ENCODE measurements around the gene PVRIG.
"Not testable (repeated sequence)": the region's sequence is repeated elsewhere in the genome, so short reads cannot be mapped to it uniquely, and the experiment has no call there.

PVRIG gene

DNA sequence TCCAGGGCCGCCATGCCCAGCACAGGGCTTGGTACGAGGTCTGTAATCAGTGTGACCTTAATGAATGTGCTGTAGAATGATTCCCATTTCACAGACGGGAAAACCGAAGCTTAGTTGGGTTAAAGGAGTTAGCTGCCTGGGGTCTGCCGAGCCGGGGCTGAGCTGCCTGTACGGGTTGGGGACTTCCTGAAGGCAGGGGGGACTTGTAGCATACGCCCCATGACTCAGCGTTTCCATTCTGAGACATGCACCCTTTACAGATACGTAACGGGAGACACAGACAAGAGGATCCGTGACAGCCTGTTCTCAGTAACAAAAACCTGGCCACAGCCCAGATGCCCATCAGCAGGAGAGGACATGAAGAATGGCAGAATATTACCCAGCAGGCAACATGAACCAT is 23.6 kb downstream of the PVRIG start:
- not testable (repeated sequence) for DNase-seq

GRCh38 chr7:100244988-100245605 is 25.3 kb downstream of the PVRIG start:
- not testable (repeated sequence) for DNase-seq

DNA sequence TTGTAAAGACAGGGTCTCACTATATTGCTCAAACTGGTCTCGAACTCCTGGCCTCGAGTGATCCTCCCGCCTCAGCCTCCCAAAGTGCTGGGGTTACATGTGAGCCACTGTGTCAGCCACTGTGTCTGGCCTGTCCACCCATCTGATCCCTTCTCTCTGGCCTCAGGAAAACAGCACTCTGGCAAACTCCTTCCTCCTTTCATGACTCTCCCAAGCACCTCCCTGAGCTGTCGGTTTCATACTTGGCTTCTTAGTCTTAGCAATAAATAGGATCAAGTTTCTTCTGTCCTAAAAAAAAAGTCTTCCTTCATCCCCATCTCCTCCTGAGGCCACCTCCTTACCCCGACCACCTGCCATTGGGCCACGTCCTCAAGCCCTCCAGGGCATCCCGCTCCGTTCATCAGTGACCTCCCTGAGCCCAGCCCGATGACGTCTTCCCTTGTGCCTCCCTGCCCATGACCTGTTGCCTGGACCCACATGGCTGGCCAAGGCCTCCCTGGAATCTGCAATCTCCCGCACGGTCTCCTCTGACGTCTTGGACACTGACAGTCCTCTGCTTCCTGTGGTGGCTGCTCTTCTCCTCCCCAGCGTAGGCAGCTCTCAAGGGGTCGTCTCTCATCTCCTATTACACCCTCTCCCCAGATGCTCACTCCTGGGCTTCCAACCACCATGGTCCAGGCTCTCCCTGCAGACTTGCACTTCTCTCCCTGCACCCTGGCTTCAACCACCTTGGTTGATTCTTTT is 26.5 kb downstream of the PVRIG start:
- DNase-seq = not testable (repeated sequence)

DNA sequence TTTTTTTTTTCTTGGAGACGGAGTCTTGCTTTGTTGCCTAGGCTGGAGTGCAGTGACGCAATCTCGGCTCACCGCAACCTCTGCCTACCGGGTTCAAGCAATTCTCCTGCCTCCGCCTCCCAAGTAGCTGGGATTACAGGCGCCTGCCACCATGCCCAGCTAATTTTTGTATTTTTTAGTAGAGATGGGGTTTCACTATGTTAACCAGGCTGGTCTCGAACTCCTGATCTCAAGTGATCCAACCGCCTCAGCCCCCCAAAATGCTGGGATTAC is 27.1 kb downstream of the PVRIG start:
- DNase-seq = not testable (repeated sequence)

DNA sequence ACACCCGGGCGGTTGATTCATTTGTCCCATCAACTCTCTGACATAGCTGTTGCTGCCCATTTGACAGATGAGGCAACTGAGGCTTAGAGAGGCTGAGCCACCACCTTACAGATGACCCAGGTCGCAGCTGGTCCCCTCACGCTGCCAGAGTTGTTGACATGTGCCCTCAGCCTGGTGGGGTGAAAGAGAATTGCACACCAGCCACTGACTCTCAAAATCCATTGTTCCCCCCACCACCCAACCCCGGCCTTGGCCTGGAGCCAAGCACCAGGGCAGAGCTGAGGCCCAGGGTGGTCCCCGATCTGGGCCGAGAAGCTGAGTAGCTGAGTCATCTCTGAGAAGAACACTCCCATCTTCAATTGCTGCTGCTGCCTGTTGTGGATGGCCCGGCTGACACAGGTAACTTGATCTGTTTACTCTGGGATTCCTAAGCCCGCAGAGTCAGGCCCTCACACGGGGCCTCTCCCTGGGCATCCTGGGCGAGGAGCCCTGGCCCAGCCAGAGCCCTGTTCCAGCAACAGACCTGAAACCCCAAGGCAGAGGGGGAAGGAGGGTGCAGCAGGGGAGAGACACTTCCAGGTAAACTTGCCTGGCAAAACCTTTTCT is 27.5 kb downstream of the PVRIG start:
- DNase-seq = no peak

DNA sequence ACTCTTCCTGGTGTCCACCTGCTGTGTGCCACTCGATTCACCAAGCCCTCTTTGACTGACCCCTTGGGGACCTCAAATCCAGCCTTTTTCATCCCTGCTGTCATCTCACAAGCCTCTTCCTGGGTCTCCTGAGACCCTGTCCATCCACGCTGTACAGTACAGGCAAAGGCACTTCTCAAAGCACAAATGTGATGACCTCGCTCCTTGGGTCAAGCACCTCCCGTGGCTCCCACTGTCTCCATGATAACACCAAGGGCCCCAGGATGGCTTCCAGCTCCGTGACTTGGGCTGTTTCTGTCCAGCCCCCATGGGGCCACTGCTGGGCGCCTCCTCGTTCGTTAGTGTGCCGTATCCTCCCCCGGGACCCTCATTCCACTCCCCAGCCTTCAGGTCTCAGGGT is 28.7 kb downstream of the PVRIG start:
- no peak for DNase-seq

DNA sequence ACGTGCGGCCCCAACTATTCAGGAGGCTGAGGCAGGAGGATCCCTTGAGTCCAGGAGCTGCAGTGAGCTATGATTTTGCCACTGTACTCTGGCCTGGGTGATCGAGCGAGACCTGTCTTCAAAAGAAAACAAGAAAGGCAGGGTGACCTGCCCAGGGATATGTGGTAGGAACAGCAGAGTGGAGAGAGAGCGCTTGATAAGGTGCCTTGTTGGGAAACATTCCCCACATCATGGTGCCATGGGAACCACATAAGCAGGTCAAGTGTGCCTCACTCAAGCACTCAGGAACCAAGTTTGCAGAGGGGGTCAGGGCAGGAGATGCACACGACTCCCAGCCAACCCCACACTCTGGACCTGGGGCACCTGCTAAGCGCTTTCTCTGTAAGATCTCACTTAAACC is 37.3 kb downstream of the PVRIG start:
- DNase-seq = no peak

DNA sequence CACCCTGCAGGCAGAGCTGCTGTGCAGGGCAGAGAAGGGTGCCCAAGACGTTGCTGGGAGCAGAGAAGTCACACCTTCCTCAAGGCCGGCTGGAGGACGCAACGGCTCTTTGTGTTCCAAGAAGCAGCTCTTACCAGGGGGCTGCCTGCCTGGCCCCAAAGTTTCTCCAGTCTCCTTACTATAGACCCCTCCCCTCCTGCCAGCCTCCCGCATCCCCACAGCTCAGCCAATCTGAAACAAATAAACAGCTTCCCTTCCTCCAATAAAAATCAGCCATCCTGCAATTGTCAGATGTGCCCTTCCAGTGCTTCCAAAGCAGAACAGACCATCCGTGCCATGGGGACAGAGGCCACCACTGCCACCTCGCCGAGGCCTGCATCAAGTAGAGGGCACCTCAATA is 40.2 kb downstream of the PVRIG start:
- not testable (repeated sequence) for DNase-seq

DNA sequence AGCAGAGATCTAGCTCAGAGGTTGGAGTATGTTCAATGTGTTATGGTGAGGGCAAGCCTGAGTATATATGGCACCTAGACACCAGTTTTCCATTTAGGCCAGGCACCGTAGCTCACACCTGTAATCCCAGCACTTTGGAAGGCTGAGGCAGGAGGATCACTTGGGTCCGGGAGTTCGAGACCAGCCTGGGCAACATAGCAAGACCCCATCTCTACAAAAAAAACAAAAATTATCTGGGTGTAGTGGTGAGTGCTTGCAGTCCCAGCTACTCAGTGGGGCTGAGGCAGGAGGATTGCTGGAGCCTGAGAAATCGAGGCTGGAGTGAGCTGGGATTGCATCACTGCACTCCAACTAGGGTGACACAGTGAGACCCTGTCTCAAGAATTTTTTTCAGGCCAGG is 43.1 kb downstream of the PVRIG start:
- not testable (repeated sequence) for DNase-seq

GRCh38 chr7:100264223-100264622 is 44.5 kb downstream of the PVRIG start:
- not testable (repeated sequence) for DNase-seq

- DNase-seq = not testable (repeated sequence)
Observed at GRCh38 chr7:100264669-100265165, 45.0 kb downstream of the PVRIG start.

GRCh38 chr7:100265851-100266250 is 46.1 kb downstream of the PVRIG start:
- DNase-seq = not testable (repeated sequence)

GRCh38 chr7:100266576-100267354 is 47.0 kb downstream of the PVRIG start:
- DNase-seq = no peak

GRCh38 chr7:100267648-100268047 is 47.9 kb downstream of the PVRIG start:
- DNase-seq = no peak

DNA sequence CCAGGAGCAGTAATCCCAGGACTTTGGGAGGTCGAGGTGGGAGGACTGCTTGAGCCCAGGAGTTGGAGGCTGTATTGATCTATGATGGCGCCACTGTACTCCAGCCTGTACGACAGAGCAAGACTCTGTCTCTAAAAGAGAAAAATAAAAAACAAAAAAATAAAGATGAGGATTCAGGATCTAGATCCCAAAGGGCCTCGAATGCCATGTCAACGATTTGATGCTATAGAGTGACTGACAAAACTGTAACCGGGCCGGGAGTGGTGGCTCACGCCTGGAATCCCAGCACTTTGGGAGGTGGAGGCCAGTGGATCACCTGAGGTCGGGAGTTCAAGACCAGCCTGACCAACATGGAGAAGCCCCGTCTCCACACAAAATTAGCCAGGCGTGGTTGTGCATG is 49.1 kb downstream of the PVRIG start:
- DNase-seq = not testable (repeated sequence)

- DNase-seq = not testable (repeated sequence)
Observed at GRCh38 chr7:100269306-100270045, 49.7 kb downstream of the PVRIG start.

GRCh38 chr7:100270046-100270918 is 50.5 kb downstream of the PVRIG start:
- DNase-seq = not testable (repeated sequence)
